NT2/D1 (cell line): ENCODE data around the gene PRKAG2.

ENCODE experiments used
- SUZ12 ChIP-seq: IDR thresholded peaks from 2 replicates; pipeline ENCODE4 v1.6.1; 2011; ENCODE audit not compliant: insufficient read length, insufficient read depth; ENCODE audit errors: extremely low read depth
- YY1 ChIP-seq: IDR thresholded peaks from 2 replicates; pipeline ENCODE4 v1.6.1; 2011; ENCODE audit not compliant: insufficient read length, insufficient read depth
- ZNF274 ChIP-seq: IDR thresholded peaks from 2 replicates; pipeline ENCODE4 v1.6.1; 2011; ENCODE audit warnings: mild to moderate bottlenecking, low read depth, low read length

GRCh38 chr7:151800861-151801260, 76.1 kb downstream of the PRKAG2 start:
- TF ChIP-seq YY1 (no peak), ZNF274 (no peak), SUZ12 (no peak)
